Stimulated activated CD4-positive, alpha-beta T cell treated with anti-CD3 and anti-CD28 coated beads, Interleukin-4, amount 100 ng/mL, for 4 hours (primary cell): ENCODE results near the gene HEXA.

ENCODE experiments used
- DNase-seq, 2 experiments: peaks; one replicate each; pipeline ENCODE4 v3.0.0-alpha.2; 2020

HEXA gene

DNA sequence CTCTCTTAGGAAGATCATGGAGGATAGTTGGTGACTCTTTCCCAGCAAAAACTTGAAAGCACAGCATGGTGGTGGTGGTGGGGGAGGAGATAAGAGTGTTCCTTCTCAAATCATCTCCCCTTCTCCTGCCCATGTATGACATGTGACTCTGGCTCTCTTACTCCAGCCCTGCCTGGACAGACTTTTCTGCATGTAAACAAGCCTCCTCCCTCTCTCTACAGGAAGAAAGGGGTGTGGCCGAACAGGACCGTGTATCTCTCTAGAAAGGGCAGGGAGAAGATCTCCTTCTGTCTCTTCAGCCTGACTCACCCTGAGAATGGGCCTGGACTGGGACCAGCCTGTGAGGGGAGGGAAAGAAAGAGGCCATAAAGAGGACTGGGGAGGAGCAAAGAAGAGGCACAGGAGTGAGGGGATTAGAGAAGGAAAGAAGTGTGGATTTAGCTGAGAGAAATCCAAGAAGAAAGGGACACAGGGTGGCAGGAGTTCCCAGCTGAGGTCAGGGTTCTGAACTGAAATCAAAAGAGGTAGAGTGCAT lies 57.3 kb downstream of the HEXA start:
- DNase-seq = no peak

- DNase-seq = no peak
These were observed 60.0 kb downstream of the HEXA start for GRCh38 chr15:72315706-72316370.

- no peak for DNase-seq
These were observed 61.9 kb downstream of the HEXA start for GRCh38 chr15:72313881-72314280.

- no peak for DNase-seq
These were observed 62.4 kb downstream of the HEXA start for GRCh38 chr15:72313448-72313840.

- DNase-seq = peak; percentile 47 to 51
These were observed 63.0 kb downstream of the HEXA start for GRCh38 chr15:72312605-72313447.

- DNase-seq = no peak
These were observed 68.8 kb downstream of the HEXA start for GRCh38 chr15:72307026-72307425.

- peak; percentile 1 to 53 for DNase-seq
These were observed 69.5 kb downstream of the HEXA start for GRCh38 chr15:72306211-72306785.

- DNase-seq = no peak
These were observed 71.2 kb downstream of the HEXA start for GRCh38 chr15:72304596-72304995.

GRCh38 chr15:72302955-72303354 lies 72.9 kb downstream of the HEXA start:
- no peak for DNase-seq
